IMR-90 (cell line): ENCODE results near the gene CCDC102A. TPM values are rescaled to one million over a fixed set of nuclear protein-coding genes. Genes with fewer than 3 reads are reported as not detected.
A peak's percentile ranks its signal among the peaks of the same experiment; 100 is the strongest.

Source experiments
- ATAC-seq: fragments of 200-7000 bp; cut with Tn5 transposase; 2 replicates; pipeline ENCODE4 v1.9.1; 2020; ENCODE audit warnings: low read depth, mild to moderate bottlenecking, moderate library complexity
- BruUV-seq: library from RNA; stranded (reverse); fragments of 400-500 nt; replicated peaks from 2 replicates; lab custom pipeline; 2021; lab: Mats Ljungman, UMichigan
- CTCF ChIA-PET: fragments of 300-600 bp; formaldehyde crosslinking; extraction: SDS; loops from one replicate; lab custom pipeline; 2021; ENCODE audit warnings: antibody characterized with exemption; lab: Yijun Ruan, JAX
- POLR2A ChIA-PET: fragments of 300-600 bp; sonication (Branson Sonifier 250); formaldehyde crosslinking; loops from one replicate; lab custom pipeline; 2022; ENCODE audit warnings: antibody characterized with exemption; ENCODE audit not compliant: unreplicated experiment; lab: Charles Lee
- DNase-seq: peaks from one replicate; pipeline ENCODE4 v3.0.0; 2013
- H2AFZ ChIP-seq: replicated peaks from 2 replicates; pipeline ENCODE3; 2013; ENCODE audit warnings: low read length, mild to moderate bottlenecking; ENCODE audit not compliant: poor library complexity
- H2AK5ac ChIP-seq: 2 replicates; pipeline ENCODE4 v1.6.1; 2013; ENCODE audit warnings: low read depth, low read length, inconsistent platforms
- H2AK9ac ChIP-seq: replicated peaks from 2 replicates; pipeline ENCODE3; 2013; ENCODE audit warnings: mild to moderate bottlenecking, low read depth, low read length, moderate library complexity; ENCODE audit not compliant: poor library complexity
- H2BK120ac ChIP-seq: 2 replicates; pipeline ENCODE4 v1.6.1; 2013; ENCODE audit warnings: low read depth, low read length, inconsistent platforms
- H2BK15ac ChIP-seq: 3 replicates; pipeline ENCODE4 v1.6.1; 2013; ENCODE audit warnings: low read depth, low read length, inconsistent platforms
- H2BK20ac ChIP-seq: 2 replicates; pipeline ENCODE4 v1.6.1; 2013; ENCODE audit warnings: low read depth, mild to moderate bottlenecking, inconsistent platforms, low read length, moderate library complexity
- H2BK5ac ChIP-seq: 2 replicates; pipeline ENCODE4 v1.6.1; 2013; ENCODE audit warnings: mild to moderate bottlenecking, low read depth, low read length, inconsistent platforms; ENCODE audit not compliant: poor library complexity, severe bottlenecking
- H3K14ac ChIP-seq: replicated peaks from 2 replicates; pipeline ENCODE4 v1.6.1; 2013; ENCODE audit warnings: low read depth, low read length, inconsistent platforms
- H3K18ac ChIP-seq: 2 replicates; pipeline ENCODE4 v1.6.1; 2013; ENCODE audit warnings: low read depth, low read length, control low read depth
- H3K23ac ChIP-seq: 2 replicates; pipeline ENCODE4 v1.6.1; 2013; ENCODE audit warnings: low read depth, low read length, inconsistent platforms
- H3K27ac ChIP-seq: 2 replicates; pipeline ENCODE4 v1.5.1; 2013; ENCODE audit warnings: mild to moderate bottlenecking, control low read depth, low read length; ENCODE audit not compliant: insufficient read depth
- H3K27me3 ChIP-seq: 2 replicates; pipeline ENCODE4 v1.6.1; 2013; ENCODE audit warnings: low read length; ENCODE audit not compliant: control insufficient read depth, insufficient read depth
- H3K36me3 ChIP-seq: 2 replicates; pipeline ENCODE4 v1.6.1; 2013; ENCODE audit warnings: low read length, mixed read lengths; ENCODE audit not compliant: control insufficient read depth, insufficient read depth
- H3K4ac ChIP-seq: 2 replicates; pipeline ENCODE4 v1.6.1; 2013; ENCODE audit warnings: low read depth, low read length, inconsistent platforms
- H3K4me1 ChIP-seq: 2 replicates; pipeline ENCODE4 v1.6.1; 2013; ENCODE audit warnings: low read length, mixed read lengths; ENCODE audit not compliant: control insufficient read depth, insufficient read depth
- H3K4me2 ChIP-seq: 2 replicates; pipeline ENCODE4 v1.6.1; 2013; ENCODE audit warnings: low read depth, mild to moderate bottlenecking, control low read depth, low read length, moderate library complexity
- H3K4me3 ChIP-seq: 2 replicates; pipeline ENCODE4 v1.5.1; 2013; ENCODE audit warnings: low read depth, mild to moderate bottlenecking, control low read depth, low read length, moderate library complexity; ENCODE audit not compliant: insufficient read depth
- H3K56ac ChIP-seq: 2 replicates; pipeline ENCODE4 v1.6.1; 2013; ENCODE audit warnings: low read length, inconsistent platforms; ENCODE audit not compliant: insufficient read depth; ENCODE audit errors: extremely low read depth
- H3K79me1 ChIP-seq, 2 experiments: 2 replicates each; pipeline ENCODE4 v1.6.1; 2013; ENCODE audit warnings: low read length in 2 of 2, inconsistent platforms in 1 of 2, low read depth in 1 of 2
- H3K9ac ChIP-seq: 2 replicates; pipeline ENCODE4 v1.6.1; 2013; ENCODE audit warnings: low read depth, low read length, control low read depth
- H3K9me1 ChIP-seq: 2 replicates; pipeline ENCODE4 v1.6.1; 2013; ENCODE audit warnings: low read length, inconsistent platforms; ENCODE audit not compliant: insufficient read depth
- H3K9me3 ChIP-seq: 2 replicates; pipeline ENCODE4 v1.6.1; 2013; ENCODE audit warnings: low read length; ENCODE audit not compliant: control insufficient read depth, insufficient read depth
- H4K20me1 ChIP-seq: 2 replicates; pipeline ENCODE4 v1.6.1; 2013; ENCODE audit warnings: low read length, inconsistent platforms; ENCODE audit not compliant: insufficient read depth
- H4K5ac ChIP-seq: 2 replicates; pipeline ENCODE4 v1.6.1; 2013; ENCODE audit warnings: mild to moderate bottlenecking, low read depth, low read length, control low read depth
- H4K8ac ChIP-seq, 2 experiments: 2 replicates each; pipeline ENCODE4 v1.6.1; 2013; ENCODE audit warnings: low read depth in 2 of 2, low read length in 2 of 2, control low read depth in 1 of 2, inconsistent platforms in 1 of 2
- H4K91ac ChIP-seq: 2 replicates; pipeline ENCODE4 v1.6.1; 2013; ENCODE audit warnings: low read depth, low read length, inconsistent platforms; ENCODE audit not compliant: insufficient read depth
- NFE2L2 ChIP-seq: fragments of 150-350 bp; IDR thresholded peaks from 2 replicates; pipeline ENCODE4 v1.6.1; 2016; ENCODE audit warnings: low read depth, mild to moderate bottlenecking, low read length
- WGBS, 2 experiments: methylation state at CpG; one replicate each; pipeline versions ENCODE4 v1.1.5 to v1.1.7; 2013; ENCODE audit warnings: missing lambda C conversion rate in 2 of 2; ENCODE audit not compliant: insufficient read length in 1 of 2; ENCODE audit errors: extremely low coverage in 2 of 2; 5-methylcytosine and 5-hydroxymethylcytosine counted together
- dilution Hi-C: fragments of 300-500 bp; cut with HindIII; formaldehyde crosslinking; loops from one replicate; pipeline ENCODE4 v1.14.3; 2018; ENCODE audit warnings: low sequenced_read_pairs; ENCODE audit not compliant: unreplicated experiment
- in situ Hi-C: fragments of 300-500 bp; cut with MboI; formaldehyde crosslinking; loops from 3 replicates; pipeline ENCODE4 v1.14.3; 2019; ENCODE audit warnings: low sequenced_read_pairs, inconsistent platforms, mixed read lengths
- intact Hi-C: fragments of 100-400 bp; cut with micrococcal nuclease; formaldehyde crosslinking; loops from 2 replicates; pipeline ENCODE4 v1.10.0; 2022
- polyA plus RNA-seq, 3 experiments: library from polyadenylated mRNA; depleted of rRNA; stranded (reverse); fragments of >200 nt; gene quantifications; 2 replicates each; pipeline ENCODE4 v1.2.3, GENCODE V29; 2012; ENCODE audit warnings: low replicate concordance in 1 of 3
- total RNA-seq: library from RNA; depleted of rRNA; stranded (reverse); fragments of >200 nt; gene quantifications from 2 replicates; pipeline ENCODE4 v1.2.3, GENCODE V29; 2012

The CCDC102A gene
- total and polyA plus RNA-seq, 2 of the 4 experiments (the other 2 are of a cell fraction): 5.4 to 8.5 TPM

DNA sequence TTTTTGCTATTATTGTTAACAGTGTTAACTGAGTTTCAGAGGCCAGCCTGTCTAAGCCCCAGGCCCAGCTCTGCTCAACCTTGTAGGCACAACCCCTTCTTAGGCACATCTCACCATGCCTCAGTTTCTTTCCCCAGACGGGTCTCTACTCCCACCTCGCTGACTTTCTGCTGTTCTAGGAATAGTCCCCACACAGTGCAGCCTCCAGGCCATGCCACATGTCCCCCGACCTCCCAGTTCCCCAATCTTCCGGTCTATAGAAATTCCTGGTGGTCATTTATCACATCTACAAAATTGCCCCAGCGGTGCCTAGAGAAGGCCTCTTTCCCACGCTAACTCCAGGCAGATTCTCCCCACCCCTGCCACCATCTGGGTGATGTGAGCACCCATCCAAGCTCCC lies 40.8 kb upstream of the CCDC102A start:
- no peaks in the 10 kb centered on the region for H3K4me1 ChIP-seq
- H2AK5ac ChIP-seq: no peak overlapping the region
- no peak overlapping the region for H3K23ac ChIP-seq
- no peaks in the 10 kb centered on the region for H3K9me3 ChIP-seq
- dilution Hi-C loops: no loop called here
- no peaks in the 10 kb centered on the region for H3K9me1 ChIP-seq
- H3K27me3 ChIP-seq: peaks cover 18% of the 10 kb centered on the region
- no peak overlapping the region for H3K4me3 ChIP-seq
- H3K18ac ChIP-seq: no peak overlapping the region
- no peaks in the 10 kb centered on the region for H3K79me1 ChIP-seq
- no peak overlapping the region for H4K5ac ChIP-seq
- no peak for ATAC-seq
- in situ Hi-C loops: no loop called here
- no peak overlapping the region for H2BK120ac ChIP-seq
- peak overlapping the region; percentile 21 for H2AFZ ChIP-seq
- H3K14ac ChIP-seq: no peak overlapping the region
- DNase-seq: no peak
- 60% methylated on average over 2 of the region's 6 CpGs; no CpG with 5 or more reads in 1 of the 2 experiments for WGBS, 2 experiments
- ChIA-PET CTCF (interaction anchor here (1.8 to 2.6 kb wide), 2 partner anchors 14 to 142 kb away, joined by 6 to 9 read pairs; no protein-coding TSS in a partner anchor), POLR2A (no interaction called here)
- H2BK20ac ChIP-seq: no peak overlapping the region
- TF ChIP-seq NFE2L2: no peak
- H4K20me1 ChIP-seq: no peaks in the 10 kb centered on the region
- H2AK9ac ChIP-seq: no peak overlapping the region
- no peak overlapping the region for H4K8ac ChIP-seq
- no peak overlapping the region for H3K4me2 ChIP-seq
- no peak overlapping the region for H4K91ac ChIP-seq
- H3K36me3 ChIP-seq: no peaks in the 10 kb centered on the region
- H3K27ac ChIP-seq: no peak overlapping the region
- intact Hi-C loops: loop anchor here (5.0 kb wide), 2 partner anchors 160 to 425 kb away; partner anchors contain the start of genes KATNB1, USB1 and ZNF319
- no TSS peak for BruUV-seq
- H3K9ac ChIP-seq: no peak overlapping the region
- no peak overlapping the region for H2BK5ac ChIP-seq
- no peak overlapping the region for H3K56ac ChIP-seq
- H3K4ac ChIP-seq: no peak overlapping the region
- no peak overlapping the region for H2BK15ac ChIP-seq
